GM12878 (cell line): Measurements from ENCODE around the gene GHRH. TPM values are rescaled to one million over a fixed set of nuclear protein-coding genes. Genes with fewer than 3 reads are reported as not detected.

ENCODE experiments used
- BCL11A ChIP-seq: IDR thresholded peaks from 2 replicates; pipeline ENCODE4 v1.6.1; 2011; ENCODE audit warnings: low read depth, low read length
- EED ChIP-seq: sonication (generic); IDR thresholded peaks from 2 replicates; pipeline ENCODE4 v1.6.1; 2016; ENCODE audit warnings: antibody characterized with exemption, low read depth
- ELK1 ChIP-seq: IDR thresholded peaks from 2 replicates; pipeline ENCODE4 v1.6.1; 2012; ENCODE audit warnings: low read depth, low read length, improper control_type of control experiment
- FOS ChIP-seq: IDR thresholded peaks from 3 replicates; pipeline ENCODE4 v1.6.1; 2011; ENCODE audit warnings: borderline replicate concordance; ENCODE audit not compliant: insufficient read length; ENCODE audit errors: extremely low read depth
- HDAC6 ChIP-seq: fragments of 200-600 bp; sonication (generic); IDR thresholded peaks from one replicate; pipeline ENCODE4 v1.8.0; 2017; ENCODE audit warnings: antibody characterized with exemption; ENCODE audit not compliant: unreplicated experiment
- HDGF ChIP-seq: fragments of 450-650 bp; IDR thresholded peaks from 2 replicates; pipeline ENCODE4 v1.6.1; 2016; ENCODE audit warnings: antibody characterized with exemption
- MLLT1 ChIP-seq: fragments of 450-650 bp; IDR thresholded peaks from 2 replicates; pipeline ENCODE4 v1.6.1; 2016; ENCODE audit warnings: mild to moderate bottlenecking
- NFYB ChIP-seq: IDR thresholded peaks from 2 replicates; pipeline ENCODE4 v1.6.1; 2011; ENCODE audit warnings: low read depth, mild to moderate bottlenecking, low read length, improper control_type of control experiment, moderate library complexity; ENCODE audit not compliant: insufficient read depth
- TCF3 ChIP-seq: IDR thresholded peaks from 2 replicates; pipeline ENCODE4 v1.6.1; 2012; ENCODE audit warnings: low read depth, mild to moderate bottlenecking, low read length, borderline replicate concordance; ENCODE audit not compliant: insufficient read depth
- WRNIP1 ChIP-seq: IDR thresholded peaks from 2 replicates; pipeline ENCODE4 v1.6.1; 2011; ENCODE audit warnings: low read depth, low read length, improper control_type of control experiment, borderline replicate concordance
- polyA plus RNA-seq, 11 experiments: library from polyadenylated mRNA; depleted of rRNA in 4 of 11; unstranded in 6 of 11; stranded (reverse) in 5 of 11; fragments of >200 nt; fragmentation: Nextera tagmentation in 4 of 11; fragmentation: Illumina TruSeq in 1 of 11; extraction: Ambion mirVana in 4 of 11; extraction: Trizol in 1 of 11; gene quantifications; 1 replicate in 1 of 11; 2 replicates in 10 of 11; pipeline versions ENCODE4 v1.2.1 to v1.2.3, GENCODE V29; 2011 to 2016; ENCODE audit warnings: inconsistent platforms in 2 of 11, missing spikeins in 2 of 11, low read depth in 1 of 11
- total RNA-seq, 4 experiments: library from RNA; depleted of rRNA in 3 of 4; stranded (reverse); fragments of >200 nt in 3 of 4; fragmentation: Illumina TruSeq in 1 of 4; extraction: Trizol in 1 of 4; gene quantifications; 2 replicates each; pipeline versions ENCODE4 v1.2.1 to v1.2.3, GENCODE V29; 2013 to 2021
- TF ChIP-seq, protein P1 (sequence below): IDR thresholded peaks from 2 replicates; pipeline ENCODE4 v1.6.1; 2012; ENCODE audit warnings: improper control_type of control experiment, low read depth, low read length; ENCODE audit not compliant: insufficient replicate concordance
- TF ChIP-seq, protein P2 (sequence below): fragments of 450-650 bp; IDR thresholded peaks from 2 replicates; pipeline ENCODE4 v1.6.1; 2014; ENCODE audit warnings: mild to moderate bottlenecking

The GHRH gene
- total and polyA plus RNA-seq, 10 of the 15 experiments (the other 5 are each of a cell fraction or from before 2014, with no cell fraction given), result not detected

DNA sequence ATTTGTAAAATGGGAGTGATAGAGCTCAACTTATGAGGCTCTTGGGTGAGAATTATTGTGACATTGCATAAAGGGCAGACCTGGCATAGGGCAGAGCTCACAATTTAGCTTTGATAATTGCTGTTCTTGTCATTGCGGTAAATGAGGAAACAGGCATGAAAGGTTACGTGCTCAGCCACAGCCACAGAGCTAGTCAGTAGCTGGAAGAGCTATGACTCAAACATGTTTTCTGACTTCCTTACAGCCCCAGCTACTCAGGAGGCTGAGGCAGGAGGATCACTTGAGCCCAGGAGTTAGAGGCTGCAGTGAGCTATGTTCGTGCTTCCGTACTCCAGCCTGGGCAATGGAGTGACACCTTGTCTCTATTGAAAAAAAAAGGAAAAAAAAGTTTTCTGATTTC is 3.5 kb upstream of the GHRH start (continued):
- TF ChIP-seq MLLT1, result 0 out of 2 replicates have a peak, but pooled peaks have one; percentile 25
- TF ChIP-seq NFYB, result no peak
- TF ChIP-seq, protein P1, sequence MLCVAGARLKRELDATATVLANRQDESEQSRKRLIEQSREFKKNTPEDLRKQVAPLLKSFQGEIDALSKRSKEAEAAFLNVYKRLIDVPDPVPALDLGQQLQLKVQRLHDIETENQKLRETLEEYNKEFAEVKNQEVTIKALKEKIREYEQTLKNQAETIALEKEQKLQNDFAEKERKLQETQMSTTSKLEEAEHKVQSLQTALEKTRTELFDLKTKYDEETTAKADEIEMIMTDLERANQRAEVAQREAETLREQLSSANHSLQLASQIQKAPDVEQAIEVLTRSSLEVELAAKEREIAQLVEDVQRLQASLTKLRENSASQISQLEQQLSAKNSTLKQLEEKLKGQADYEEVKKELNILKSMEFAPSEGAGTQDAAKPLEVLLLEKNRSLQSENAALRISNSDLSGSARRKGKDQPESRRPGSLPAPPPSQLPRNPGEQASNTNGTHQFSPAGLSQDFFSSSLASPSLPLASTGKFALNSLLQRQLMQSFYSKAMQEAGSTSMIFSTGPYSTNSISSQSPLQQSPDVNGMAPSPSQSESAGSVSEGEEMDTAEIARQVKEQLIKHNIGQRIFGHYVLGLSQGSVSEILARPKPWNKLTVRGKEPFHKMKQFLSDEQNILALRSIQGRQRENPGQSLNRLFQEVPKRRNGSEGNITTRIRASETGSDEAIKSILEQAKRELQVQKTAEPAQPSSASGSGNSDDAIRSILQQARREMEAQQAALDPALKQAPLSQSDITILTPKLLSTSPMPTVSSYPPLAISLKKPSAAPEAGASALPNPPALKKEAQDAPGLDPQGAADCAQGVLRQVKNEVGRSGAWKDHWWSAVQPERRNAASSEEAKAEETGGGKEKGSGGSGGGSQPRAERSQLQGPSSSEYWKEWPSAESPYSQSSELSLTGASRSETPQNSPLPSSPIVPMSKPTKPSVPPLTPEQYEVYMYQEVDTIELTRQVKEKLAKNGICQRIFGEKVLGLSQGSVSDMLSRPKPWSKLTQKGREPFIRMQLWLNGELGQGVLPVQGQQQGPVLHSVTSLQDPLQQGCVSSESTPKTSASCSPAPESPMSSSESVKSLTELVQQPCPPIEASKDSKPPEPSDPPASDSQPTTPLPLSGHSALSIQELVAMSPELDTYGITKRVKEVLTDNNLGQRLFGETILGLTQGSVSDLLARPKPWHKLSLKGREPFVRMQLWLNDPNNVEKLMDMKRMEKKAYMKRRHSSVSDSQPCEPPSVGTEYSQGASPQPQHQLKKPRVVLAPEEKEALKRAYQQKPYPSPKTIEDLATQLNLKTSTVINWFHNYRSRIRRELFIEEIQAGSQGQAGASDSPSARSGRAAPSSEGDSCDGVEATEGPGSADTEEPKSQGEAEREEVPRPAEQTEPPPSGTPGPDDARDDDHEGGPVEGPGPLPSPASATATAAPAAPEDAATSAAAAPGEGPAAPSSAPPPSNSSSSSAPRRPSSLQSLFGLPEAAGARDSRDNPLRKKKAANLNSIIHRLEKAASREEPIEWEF, result no peak
- no peak for TF ChIP-seq ELK1
- TF ChIP-seq EED, result no peak
- TF ChIP-seq FOS, result no peak
- no peak for TF ChIP-seq HDGF
- TF ChIP-seq HDAC6, result no peak
- no peak for TF ChIP-seq TCF3
- TF ChIP-seq, protein P2, sequence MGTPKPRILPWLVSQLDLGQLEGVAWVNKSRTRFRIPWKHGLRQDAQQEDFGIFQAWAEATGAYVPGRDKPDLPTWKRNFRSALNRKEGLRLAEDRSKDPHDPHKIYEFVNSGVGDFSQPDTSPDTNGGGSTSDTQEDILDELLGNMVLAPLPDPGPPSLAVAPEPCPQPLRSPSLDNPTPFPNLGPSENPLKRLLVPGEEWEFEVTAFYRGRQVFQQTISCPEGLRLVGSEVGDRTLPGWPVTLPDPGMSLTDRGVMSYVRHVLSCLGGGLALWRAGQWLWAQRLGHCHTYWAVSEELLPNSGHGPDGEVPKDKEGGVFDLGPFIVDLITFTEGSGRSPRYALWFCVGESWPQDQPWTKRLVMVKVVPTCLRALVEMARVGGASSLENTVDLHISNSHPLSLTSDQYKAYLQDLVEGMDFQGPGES, result no peak
- TF ChIP-seq BCL11A, result 0 out of 2 replicates have a peak, but pooled peaks have one; percentile 30
- TF ChIP-seq WRNIP1, result no peak
